ENCODE data around the gene DENND5A.
A peak's percentile ranks its signal among the peaks of the same experiment; 100 is the strongest.

The DENND5A gene

DNA sequence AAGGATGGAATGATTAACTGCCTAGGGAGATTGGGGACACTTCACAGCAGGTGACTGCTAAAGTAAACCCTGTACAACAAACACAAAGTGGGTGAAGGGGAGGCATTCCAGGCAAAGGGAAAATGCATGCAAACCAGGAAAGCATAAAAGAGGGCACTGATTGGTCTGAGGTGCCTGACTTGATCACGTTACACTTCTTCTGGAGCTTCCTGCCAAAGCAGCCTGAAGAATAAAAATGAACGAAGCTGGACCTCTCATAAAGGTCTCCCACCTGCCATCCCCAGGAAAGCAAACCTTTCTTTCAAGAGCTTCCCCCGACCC, 127.1 kb downstream of the DENND5A start:
- H3K36me3 ChIP-seq (replicated peaks): peaks cover 49% of the 10 kb centered on the region
- in situ Hi-C loops (cut with HindIII; ENCODE audit: low pct_ligation_motif_present, low sequenced_read_pairs): no loop called here

DNA sequence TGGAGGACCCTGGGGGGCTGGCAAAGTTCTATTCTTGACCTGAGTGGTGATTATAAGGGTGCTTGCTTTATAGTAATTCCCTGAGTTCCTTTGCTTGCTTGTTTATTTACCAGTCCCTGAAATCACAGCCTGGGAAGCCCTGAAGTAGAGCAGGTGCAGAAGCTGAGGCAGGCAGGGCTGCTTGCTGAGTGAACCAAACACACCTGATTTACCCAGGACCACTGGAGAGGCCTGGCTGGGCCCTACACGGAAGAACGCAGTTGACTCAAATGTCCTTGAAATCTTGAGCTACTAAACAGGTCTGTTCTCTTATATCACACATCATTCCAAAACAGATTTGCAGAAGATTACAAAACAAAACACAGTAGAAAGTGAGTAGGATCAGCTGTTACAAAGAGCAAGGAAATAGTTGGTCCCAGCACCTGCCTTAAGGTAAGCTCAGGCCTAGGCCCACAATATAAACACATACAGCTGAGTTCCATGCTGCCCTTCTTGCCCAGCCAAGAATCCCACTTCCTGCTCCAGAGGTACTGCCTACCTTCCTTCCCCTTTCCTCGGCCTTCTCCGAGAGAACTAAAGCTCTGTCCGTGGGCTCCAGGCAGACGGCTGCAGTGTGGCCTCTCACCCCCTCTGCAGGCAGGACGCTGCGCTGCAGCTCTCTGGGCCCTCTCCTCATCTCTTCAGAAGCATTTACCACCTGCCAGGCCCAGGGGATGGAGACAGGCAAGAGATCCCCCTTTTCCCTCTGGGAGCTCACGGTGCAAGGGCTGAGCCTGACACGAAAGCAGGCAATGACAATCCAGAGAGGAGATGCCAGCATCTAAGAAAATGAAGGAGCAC, 127.6 kb downstream of the DENND5A start:
- Histone ChIP-seq H3K27me3 (replicated peaks) (no peaks in the 10 kb centered on the region), H3K27ac (no peak overlapping the region), H3K36me3 (replicated peaks) (peaks cover 43% of the 10 kb centered on the region), H3K4me3 (ENCODE audit: low read depth, low read length) (no peak overlapping the region)
- TF ChIP-seq, protein P1, sequence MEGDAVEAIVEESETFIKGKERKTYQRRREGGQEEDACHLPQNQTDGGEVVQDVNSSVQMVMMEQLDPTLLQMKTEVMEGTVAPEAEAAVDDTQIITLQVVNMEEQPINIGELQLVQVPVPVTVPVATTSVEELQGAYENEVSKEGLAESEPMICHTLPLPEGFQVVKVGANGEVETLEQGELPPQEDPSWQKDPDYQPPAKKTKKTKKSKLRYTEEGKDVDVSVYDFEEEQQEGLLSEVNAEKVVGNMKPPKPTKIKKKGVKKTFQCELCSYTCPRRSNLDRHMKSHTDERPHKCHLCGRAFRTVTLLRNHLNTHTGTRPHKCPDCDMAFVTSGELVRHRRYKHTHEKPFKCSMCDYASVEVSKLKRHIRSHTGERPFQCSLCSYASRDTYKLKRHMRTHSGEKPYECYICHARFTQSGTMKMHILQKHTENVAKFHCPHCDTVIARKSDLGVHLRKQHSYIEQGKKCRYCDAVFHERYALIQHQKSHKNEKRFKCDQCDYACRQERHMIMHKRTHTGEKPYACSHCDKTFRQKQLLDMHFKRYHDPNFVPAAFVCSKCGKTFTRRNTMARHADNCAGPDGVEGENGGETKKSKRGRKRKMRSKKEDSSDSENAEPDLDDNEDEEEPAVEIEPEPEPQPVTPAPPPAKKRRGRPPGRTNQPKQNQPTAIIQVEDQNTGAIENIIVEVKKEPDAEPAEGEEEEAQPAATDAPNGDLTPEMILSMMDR (IDR thresholded peaks at IDR 0.05; ENCODE audit: low read depth, low read length, missing control alignments): peak; percentile 99
- peak; percentile 76 for DNase-seq
- in situ Hi-C loops (cut with HindIII; ENCODE audit: low pct_ligation_motif_present, low sequenced_read_pairs): no loop called here

More for the DNA sequence above, 127.1 kb downstream of the DENND5A start:
- Histone ChIP-seq H3K4me3 (ENCODE audit: low read depth, low read length) (no peak overlapping the region), H3K27me3 (replicated peaks) (no peaks in the 10 kb centered on the region), H3K27ac (no peak overlapping the region)
- TF ChIP-seq, protein P1 (IDR thresholded peaks at IDR 0.05; ENCODE audit: low read depth, low read length, missing control alignments): no peak
- DNase-seq: no peak

DNA sequence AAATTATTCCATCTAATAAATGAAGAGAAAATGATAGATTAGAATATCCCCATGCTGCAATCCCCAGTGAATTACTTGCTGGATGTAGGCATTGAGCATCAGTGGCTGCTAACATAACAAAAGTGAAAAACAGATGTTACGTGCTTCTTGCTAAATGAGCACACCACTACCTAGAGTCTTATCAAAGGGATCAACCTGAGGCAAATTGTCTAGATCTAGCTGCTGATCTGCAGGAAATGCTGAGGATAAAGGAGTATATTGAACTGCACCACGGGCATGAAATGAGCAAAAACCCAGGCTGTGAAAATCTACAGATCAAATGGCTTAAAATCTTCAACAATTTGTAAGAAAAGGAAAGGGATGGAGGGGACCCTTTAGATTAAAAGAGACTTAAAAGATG, 128.4 kb downstream of the DENND5A start:
- no peak overlapping the region for H3K4me3 ChIP-seq (ENCODE audit: low read depth, low read length)
- H3K27ac ChIP-seq: no peak overlapping the region
- no peak for DNase-seq
- TF ChIP-seq, protein P1 (IDR thresholded peaks at IDR 0.05; ENCODE audit: low read depth, low read length, missing control alignments): no peak
- H3K27me3 ChIP-seq (replicated peaks): no peaks in the 10 kb centered on the region
- in situ Hi-C loops (cut with HindIII; ENCODE audit: low pct_ligation_motif_present, low sequenced_read_pairs): no loop called here
- H3K36me3 ChIP-seq (replicated peaks): peaks cover 37% of the 10 kb centered on the region

DNA sequence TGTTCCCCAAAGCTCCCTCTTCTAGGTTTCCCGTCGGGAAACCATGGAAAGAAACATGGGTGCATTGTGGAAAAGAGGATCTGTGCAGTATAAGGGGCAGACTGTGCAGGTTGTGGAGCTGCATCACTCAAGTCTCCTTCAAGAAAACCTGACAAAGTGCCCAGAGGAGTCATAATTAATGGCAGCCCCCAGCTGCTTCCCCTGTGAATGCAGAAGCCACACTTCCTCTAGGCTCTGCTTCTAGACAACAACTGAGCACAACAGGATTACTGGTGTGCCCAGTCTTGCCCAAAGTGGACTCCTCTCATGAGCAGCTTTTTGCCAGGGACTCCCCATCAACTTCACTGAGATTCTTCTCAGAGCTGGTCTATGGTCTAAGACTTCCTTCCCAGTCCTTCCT, 131.2 kb downstream of the DENND5A start:
- Histone ChIP-seq H3K27me3 (replicated peaks) (no peaks in the 10 kb centered on the region), H3K4me3 (ENCODE audit: low read depth, low read length) (no peak overlapping the region), H3K36me3 (replicated peaks) (peaks cover 18% of the 10 kb centered on the region), H3K27ac (no peak overlapping the region)
- TF ChIP-seq, protein P1 (IDR thresholded peaks at IDR 0.05; ENCODE audit: low read depth, low read length, missing control alignments): no peak
- DNase-seq: no peak
- in situ Hi-C loops (cut with HindIII; ENCODE audit: low pct_ligation_motif_present, low sequenced_read_pairs): no loop called here

DNA sequence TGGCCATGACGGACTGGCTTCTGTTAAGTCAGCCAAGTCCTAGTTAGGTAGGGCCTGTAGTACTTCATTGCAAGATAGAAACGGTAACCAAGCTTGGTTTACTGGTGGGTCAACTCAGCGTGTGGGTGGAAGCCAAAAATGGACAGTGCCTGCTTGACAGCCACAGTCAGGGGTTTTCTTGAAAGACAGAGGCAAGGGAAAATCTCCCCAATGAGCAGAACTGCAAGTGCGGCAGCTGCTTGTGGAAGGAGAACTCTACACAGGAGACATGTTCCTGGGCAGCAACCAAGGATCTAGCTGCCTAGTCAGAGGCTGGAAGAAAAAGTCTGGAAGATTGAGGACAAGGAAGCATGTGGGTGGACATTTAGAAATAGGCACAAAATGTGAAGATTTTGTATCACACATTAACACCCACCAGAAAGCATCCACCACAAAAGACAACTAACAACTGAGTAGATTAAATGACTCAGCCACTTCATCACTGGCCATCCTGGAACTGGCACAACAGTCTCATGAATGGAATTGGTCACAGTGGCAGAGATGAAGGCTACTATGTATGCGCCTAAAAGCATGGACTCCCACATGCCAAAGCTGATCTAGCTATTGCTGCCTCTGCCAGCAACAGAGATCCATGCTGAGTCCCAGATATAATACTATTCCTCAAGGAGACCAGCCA, 132.8 kb downstream of the DENND5A start:
- H3K27ac ChIP-seq: no peak overlapping the region
- peaks cover 6% of the 10 kb centered on the region for H3K36me3 ChIP-seq (replicated peaks)
- no peak for DNase-seq
- TF ChIP-seq, protein P1 (IDR thresholded peaks at IDR 0.05; ENCODE audit: low read depth, low read length, missing control alignments): no peak
- in situ Hi-C loops (cut with HindIII; ENCODE audit: low pct_ligation_motif_present, low sequenced_read_pairs): no loop called here
- no peak overlapping the region for H3K4me3 ChIP-seq (ENCODE audit: low read depth, low read length)
- no peaks in the 10 kb centered on the region for H3K27me3 ChIP-seq (replicated peaks)

Measured in brain microvascular endothelial cell (primary cell).